AG08395 (cell line): Measurements from ENCODE around the gene FAM114A1.
A peak's percentile ranks its signal among the peaks of the same experiment; 100 is the strongest.

ENCODE experiments used
- DNase-seq: peaks from one replicate; pipeline ENCODE4 v3.0.0; 2012; ENCODE audit warnings: mixed read lengths, low spot score

Gene FAM114A1

GRCh38 chr4:38859501-38859900 is 8.1 kb upstream of the FAM114A1 start:
- no peak for DNase-seq

GRCh38 chr4:38860788-38861424 is 6.7 kb upstream of the FAM114A1 start:
- peak; percentile 13 for DNase-seq

GRCh38 chr4:38861791-38862190 is 5.8 kb upstream of the FAM114A1 start:
- DNase-seq = no peak

GRCh38 chr4:38865445-38865844 is 2.2 kb upstream of the FAM114A1 start:
- DNase-seq = no peak

- no peak for DNase-seq
These were observed 581 bp upstream of the FAM114A1 start for GRCh38 chr4:38866973-38867477.

- DNase-seq = peak; percentile 18
These were observed 704 bp downstream of the FAM114A1 start for GRCh38 chr4:38868059-38868960.

- DNase-seq = peak; percentile 20
These were observed 1.9 kb downstream of the FAM114A1 start for GRCh38 chr4:38869511-38869910.

GRCh38 chr4:38870098-38870808 is 2.6 kb downstream of the FAM114A1 start:
- DNase-seq = peak; percentile 47

GRCh38 chr4:38871593-38871992 is 4.0 kb downstream of the FAM114A1 start:
- DNase-seq = no peak

GRCh38 chr4:38872620-38873019 is 5.0 kb downstream of the FAM114A1 start:
- DNase-seq = peak; percentile 80

- DNase-seq = no peak
These were observed 5.8 kb downstream of the FAM114A1 start for GRCh38 chr4:38873290-38873944.

- DNase-seq = no peak
These were observed 9.0 kb downstream of the FAM114A1 start for GRCh38 chr4:38876636-38877035.

- no peak for DNase-seq
These were observed 16.6 kb downstream of the FAM114A1 start for GRCh38 chr4:38884254-38884653.

- DNase-seq = peak; percentile 81
These were observed 21.5 kb downstream of the FAM114A1 start for GRCh38 chr4:38889143-38889542.

- DNase-seq = no peak
These were observed 23.7 kb downstream of the FAM114A1 start for GRCh38 chr4:38891051-38891983.

GRCh38 chr4:38894322-38894982 is 26.8 kb downstream of the FAM114A1 start:
- DNase-seq = no peak

GRCh38 chr4:38896940-38897339 is 29.3 kb downstream of the FAM114A1 start:
- DNase-seq = peak; percentile 31

GRCh38 chr4:38898245-38898644 is 30.6 kb downstream of the FAM114A1 start:
- no peak for DNase-seq

GRCh38 chr4:38902221-38902620 is 34.6 kb downstream of the FAM114A1 start:
- no peak for DNase-seq

- no peak for DNase-seq
These were observed 35.1 kb downstream of the FAM114A1 start for GRCh38 chr4:38902695-38903094.
